ENCODE results near the gene WWOX. TPM values are rescaled to one million over a fixed set of nuclear protein-coding genes. Genes with fewer than 3 reads are reported as not detected.

The WWOX gene
- polyA plus RNA-seq, 4 donors = 4.9 to 15.8 (median 7.0) TPM

DNA sequence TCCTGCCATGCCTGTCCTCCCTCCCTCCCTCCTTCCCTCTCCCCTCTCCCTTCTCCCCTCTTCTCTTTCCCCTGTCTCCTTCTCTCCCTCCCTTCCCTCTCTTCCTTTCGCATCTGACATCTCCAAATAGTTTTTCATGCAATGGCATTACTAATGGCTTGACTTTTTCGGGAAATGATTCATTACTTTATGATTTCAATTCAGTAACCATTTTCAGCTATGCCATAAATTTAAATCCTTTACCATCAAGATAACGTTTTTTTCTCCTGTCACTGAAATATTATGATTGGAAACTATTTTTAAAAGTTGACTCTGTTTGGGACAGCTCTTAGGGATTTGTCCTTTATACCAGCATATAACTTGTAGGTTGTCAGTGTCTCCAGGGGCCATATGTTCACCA, 201.0 kb downstream of the WWOX start:
- Histone ChIP-seq H3K27me3 (ENCODE audit: control insufficient read depth in 3 of 3, insufficient read depth in 3 of 3, low read length in 3 of 3) (no peaks in the 10 kb centered on the region), H3K36me3 (ENCODE audit: control insufficient read depth in 3 of 3, insufficient read depth in 2 of 3, low read depth in 1 of 3, low read length in 3 of 3) (no peaks in the 10 kb centered on the region), H3K4me1 (ENCODE audit: control insufficient read depth in 3 of 3, insufficient read depth in 2 of 3, low read depth in 1 of 3, low read length in 2 of 3) (no peaks in the 10 kb centered on the region), H3K27ac (ENCODE audit: low read depth in 1 of 3, low read length in 2 of 3) (no peak overlapping the region), H3K9me3 (ENCODE audit: control insufficient read depth in 2 of 2, insufficient read depth in 1 of 2, low read depth in 1 of 2, low read length in 1 of 2) (no peaks in the 10 kb centered on the region), H3K4me3 (ENCODE audit: low read depth in 1 of 3, low read length in 3 of 3) (no peak overlapping the region)
- WGBS, 3 donors = 66 to 73% (median 71%) methylated on average over 3 of the region's 3 CpGs
- no peak for FAIRE-seq
- DNase-seq = no peak

GRCh38 chr16:78303946-78304345, 204.5 kb downstream of the WWOX start:
- Histone ChIP-seq H3K4me3 (ENCODE audit: low read depth in 1 of 3, low read length in 3 of 3) (no peak overlapping the region), H3K36me3 (ENCODE audit: control insufficient read depth in 3 of 3, insufficient read depth in 2 of 3, low read depth in 1 of 3, low read length in 3 of 3) (no peaks in the 10 kb centered on the region), H3K27me3 (ENCODE audit: control insufficient read depth in 3 of 3, insufficient read depth in 3 of 3, low read length in 3 of 3) (no peaks in the 10 kb centered on the region), H3K27ac (ENCODE audit: low read depth in 1 of 3, low read length in 2 of 3) (no peak overlapping the region), H3K9me3 (ENCODE audit: control insufficient read depth in 2 of 2, insufficient read depth in 1 of 2, low read depth in 1 of 2, low read length in 1 of 2) (no peaks in the 10 kb centered on the region), H3K4me1 (ENCODE audit: control insufficient read depth in 3 of 3, insufficient read depth in 2 of 3, low read depth in 1 of 3, low read length in 2 of 3) (no peaks in the 10 kb centered on the region)
- FAIRE-seq = no peak
- 67 to 86% (median 76%) methylated on average over 4 of the region's 4 CpGs for WGBS, 3 donors
- DNase-seq = no peak

GRCh38 chr16:78306361-78306760, 206.9 kb downstream of the WWOX start:
- Histone ChIP-seq H3K27me3 (ENCODE audit: control insufficient read depth in 3 of 3, insufficient read depth in 3 of 3, low read length in 3 of 3) (no peaks in the 10 kb centered on the region), H3K4me3 (ENCODE audit: low read depth in 1 of 3, low read length in 3 of 3) (no peak overlapping the region), H3K4me1 (ENCODE audit: control insufficient read depth in 3 of 3, insufficient read depth in 2 of 3, low read depth in 1 of 3, low read length in 2 of 3) (no peaks in the 10 kb centered on the region), H3K9me3 (ENCODE audit: control insufficient read depth in 2 of 2, insufficient read depth in 1 of 2, low read depth in 1 of 2, low read length in 1 of 2) (no peaks in the 10 kb centered on the region), H3K27ac (ENCODE audit: low read depth in 1 of 3, low read length in 2 of 3) (no peak overlapping the region), H3K36me3 (ENCODE audit: control insufficient read depth in 3 of 3, insufficient read depth in 2 of 3, low read depth in 1 of 3, low read length in 3 of 3) (no peaks in the 10 kb centered on the region)
- FAIRE-seq (no peak), DNase-seq (no peak)
- 95 to 100% (median 97%) methylated on average over 1 of the region's 1 CpG for WGBS, 3 donors

DNA sequence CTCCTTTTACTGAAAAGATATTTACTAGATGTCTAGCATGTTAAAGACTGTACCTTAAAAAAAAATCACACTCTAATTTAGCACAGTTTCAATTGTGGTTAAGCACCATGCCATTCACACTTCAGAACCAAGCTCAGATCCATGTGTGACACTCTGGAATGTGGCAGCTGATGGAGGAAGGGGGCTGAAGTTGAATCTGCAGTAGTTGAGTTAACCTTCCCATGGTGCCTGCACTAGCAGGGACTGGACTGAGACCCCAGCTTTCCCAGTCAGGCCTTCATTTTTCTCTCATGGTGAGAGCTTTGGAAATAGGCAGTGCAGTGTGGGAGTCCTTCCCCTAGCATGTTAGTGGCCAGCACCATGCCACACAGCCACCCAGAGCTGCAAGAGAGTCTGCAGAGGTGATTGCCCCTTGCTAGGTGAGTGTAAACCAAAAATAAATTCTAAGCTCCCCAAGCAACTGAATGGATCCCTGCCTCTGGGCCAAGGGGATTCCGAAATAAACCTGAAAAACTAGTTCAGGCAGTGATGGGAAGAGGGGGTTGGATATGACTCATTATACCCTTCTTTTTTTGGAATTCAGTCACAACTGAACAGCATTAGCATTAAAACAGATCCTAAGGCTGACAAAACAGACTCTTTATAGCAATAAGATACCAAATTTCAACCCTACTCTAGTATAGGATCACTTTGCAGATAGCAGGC, 208.5 kb downstream of the WWOX start:
- Histone ChIP-seq H3K27me3 (ENCODE audit: control insufficient read depth in 3 of 3, insufficient read depth in 3 of 3, low read length in 3 of 3) (no peaks in the 10 kb centered on the region), H3K36me3 (ENCODE audit: control insufficient read depth in 3 of 3, insufficient read depth in 2 of 3, low read depth in 1 of 3, low read length in 3 of 3) (no peaks in the 10 kb centered on the region), H3K4me3 (ENCODE audit: low read depth in 1 of 3, low read length in 3 of 3) (no peak overlapping the region), H3K9me3 (ENCODE audit: control insufficient read depth in 2 of 2, insufficient read depth in 1 of 2, low read depth in 1 of 2, low read length in 1 of 2) (no peaks in the 10 kb centered on the region), H3K4me1 (ENCODE audit: control insufficient read depth in 3 of 3, insufficient read depth in 2 of 3, low read depth in 1 of 3, low read length in 2 of 3) (no peaks in the 10 kb centered on the region), H3K27ac (ENCODE audit: low read depth in 1 of 3, low read length in 2 of 3) (no peak overlapping the region)
- FAIRE-seq (no peak), DNase-seq (no peak)
- WGBS, 3 donors = 89 to 95% (median 91%) methylated on average over 1 of the region's 1 CpG

DNA sequence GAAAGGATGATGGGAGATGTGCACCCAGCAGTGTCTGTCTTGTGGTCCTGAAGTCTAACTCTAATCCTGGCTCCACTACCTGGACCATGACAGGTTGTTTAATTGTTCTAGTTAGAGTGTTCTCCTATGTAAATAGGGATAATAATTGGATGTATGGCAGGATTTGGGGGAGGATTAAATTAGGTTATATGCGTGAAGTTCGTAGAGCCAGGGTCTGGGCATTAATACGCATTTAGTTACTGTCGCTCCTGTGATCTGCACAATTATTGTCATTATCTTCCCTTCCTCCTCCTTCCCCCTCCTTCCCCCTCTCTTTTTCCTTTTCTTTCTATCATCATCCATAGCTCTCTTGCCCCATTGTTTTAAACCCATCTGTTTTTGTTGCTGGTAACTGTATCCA, 210.3 kb downstream of the WWOX start:
- H3K4me1 ChIP-seq (ENCODE audit: control insufficient read depth in 3 of 3, insufficient read depth in 2 of 3, low read depth in 1 of 3, low read length in 2 of 3) = no peaks in the 10 kb centered on the region
- H3K36me3 ChIP-seq (ENCODE audit: control insufficient read depth in 3 of 3, insufficient read depth in 2 of 3, low read depth in 1 of 3, low read length in 3 of 3) = no peaks in the 10 kb centered on the region
- H3K4me3 ChIP-seq (ENCODE audit: low read depth in 1 of 3, low read length in 3 of 3) = no peak overlapping the region
- DNase-seq (no peak), FAIRE-seq (no peak)
- H3K9me3 ChIP-seq (ENCODE audit: control insufficient read depth in 2 of 2, insufficient read depth in 1 of 2, low read depth in 1 of 2, low read length in 1 of 2) = no peaks in the 10 kb centered on the region
- H3K27ac ChIP-seq (ENCODE audit: low read depth in 1 of 3, low read length in 2 of 3) = no peak overlapping the region
- H3K27me3 ChIP-seq (ENCODE audit: control insufficient read depth in 3 of 3, insufficient read depth in 3 of 3, low read length in 3 of 3) = no peaks in the 10 kb centered on the region
- WGBS, 3 donors = 95 to 99% (median 98%) methylated on average over 4 of the region's 4 CpGs

DNA sequence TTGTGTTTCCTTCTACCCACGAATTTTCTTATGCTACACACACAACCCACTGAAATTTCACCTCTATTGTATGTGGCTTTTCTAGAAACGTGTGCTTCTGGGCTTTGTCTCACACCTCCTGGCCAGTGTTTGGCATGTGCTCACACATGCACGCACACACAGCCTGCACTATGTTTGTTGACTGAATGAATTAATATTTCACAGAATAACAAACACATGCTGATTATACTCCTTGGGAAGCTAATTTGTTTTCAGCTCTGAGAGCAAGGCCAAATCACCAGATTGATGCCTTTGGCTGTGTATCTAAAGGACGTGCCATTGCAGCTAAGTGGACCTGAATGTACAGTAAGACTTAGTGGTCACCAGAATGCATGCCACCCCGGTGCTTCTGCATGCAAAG, 210.7 kb downstream of the WWOX start:
- H3K4me3 ChIP-seq (ENCODE audit: low read depth in 1 of 3, low read length in 3 of 3) = no peak overlapping the region
- no peaks in the 10 kb centered on the region for H3K27me3 ChIP-seq (ENCODE audit: control insufficient read depth in 3 of 3, insufficient read depth in 3 of 3, low read length in 3 of 3)
- WGBS, 3 donors = 70 to 76% (median 72%) methylated on average over 5 of the region's 5 CpGs
- no peak overlapping the region for H3K27ac ChIP-seq (ENCODE audit: low read depth in 1 of 3, low read length in 2 of 3)
- H3K36me3 ChIP-seq (ENCODE audit: control insufficient read depth in 3 of 3, insufficient read depth in 2 of 3, low read depth in 1 of 3, low read length in 3 of 3) = no peaks in the 10 kb centered on the region
- FAIRE-seq (no peak), DNase-seq (no peak)
- H3K9me3 ChIP-seq (ENCODE audit: control insufficient read depth in 2 of 2, insufficient read depth in 1 of 2, low read depth in 1 of 2, low read length in 1 of 2) = no peaks in the 10 kb centered on the region
- H3K4me1 ChIP-seq (ENCODE audit: control insufficient read depth in 3 of 3, insufficient read depth in 2 of 3, low read depth in 1 of 3, low read length in 2 of 3) = no peaks in the 10 kb centered on the region

- FAIRE-seq (no peak), DNase-seq (no peak)
- Histone ChIP-seq H3K27ac (ENCODE audit: low read depth in 1 of 3, low read length in 2 of 3) (no peak overlapping the region), H3K27me3 (ENCODE audit: control insufficient read depth in 3 of 3, insufficient read depth in 3 of 3, low read length in 3 of 3) (no peaks in the 10 kb centered on the region), H3K9me3 (ENCODE audit: control insufficient read depth in 2 of 2, insufficient read depth in 1 of 2, low read depth in 1 of 2, low read length in 1 of 2) (no peaks in the 10 kb centered on the region), H3K4me1 (ENCODE audit: control insufficient read depth in 3 of 3, insufficient read depth in 2 of 3, low read depth in 1 of 3, low read length in 2 of 3) (no peaks in the 10 kb centered on the region), H3K36me3 (ENCODE audit: control insufficient read depth in 3 of 3, insufficient read depth in 2 of 3, low read depth in 1 of 3, low read length in 3 of 3) (no peaks in the 10 kb centered on the region), H3K4me3 (ENCODE audit: low read depth in 1 of 3, low read length in 3 of 3) (no peak overlapping the region)
- 78 to 90% (median 82%) methylated on average over 5 of the region's 5 CpGs for WGBS, 3 donors
These were observed 211.6 kb downstream of the WWOX start for GRCh38 chr16:78310990-78311561.

DNA sequence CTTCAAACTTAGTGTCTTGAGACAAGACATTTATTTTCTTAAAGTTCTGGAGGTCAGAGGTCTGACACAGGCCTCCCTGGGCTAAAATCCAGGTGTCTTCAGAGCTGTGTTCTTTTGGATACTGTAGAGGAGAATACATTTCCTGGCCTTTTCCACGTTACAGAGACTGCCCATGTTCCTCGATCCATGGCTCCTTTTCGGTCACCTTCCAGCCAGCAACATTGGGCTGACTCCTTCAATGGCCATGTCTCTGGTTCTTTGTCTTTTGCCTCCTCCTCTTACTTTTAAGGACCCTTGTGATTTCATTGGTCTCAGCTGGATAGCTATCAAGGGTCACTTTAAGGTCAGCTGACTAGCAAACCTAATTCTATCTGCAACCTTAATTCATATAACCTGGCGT, 212.4 kb downstream of the WWOX start:
- DNase-seq (no peak), FAIRE-seq (no peak)
- no peak overlapping the region for H3K27ac ChIP-seq (ENCODE audit: low read depth in 1 of 3, low read length in 2 of 3)
- H3K36me3 ChIP-seq (ENCODE audit: control insufficient read depth in 3 of 3, insufficient read depth in 2 of 3, low read depth in 1 of 3, low read length in 3 of 3) = no peaks in the 10 kb centered on the region
- H3K27me3 ChIP-seq (ENCODE audit: control insufficient read depth in 3 of 3, insufficient read depth in 3 of 3, low read length in 3 of 3) = no peaks in the 10 kb centered on the region
- H3K4me1 ChIP-seq (ENCODE audit: control insufficient read depth in 3 of 3, insufficient read depth in 2 of 3, low read depth in 1 of 3, low read length in 2 of 3) = no peaks in the 10 kb centered on the region
- no peak overlapping the region for H3K4me3 ChIP-seq (ENCODE audit: low read depth in 1 of 3, low read length in 3 of 3)
- WGBS, 3 donors = 83 to 99% (median 87%) methylated on average over 4 of the region's 4 CpGs
- no peaks in the 10 kb centered on the region for H3K9me3 ChIP-seq (ENCODE audit: control insufficient read depth in 2 of 2, insufficient read depth in 1 of 2, low read depth in 1 of 2, low read length in 1 of 2)
